Heart left ventricle (tissue), 13 donors: ENCODE measurements around the gene CUZD1.

Experiments used
- CTCF ChIP-seq, 12 donors: fragments of 200-600 bp; sonication (generic) in 4 of 12; IDR thresholded peaks; one replicate each; pipeline versions ENCODE4 v1.5.0 to v1.8.0; 2018 to 2022; ENCODE audit warnings: antibody characterized with exemption in 12 of 12, mild to moderate bottlenecking in 5 of 12
- POLR2A ChIP-seq, 2 donors: fragments of 450-650 bp; IDR thresholded peaks; one replicate each; pipeline ENCODE4 v1.6.1; 2017; ENCODE audit warnings: antibody characterized with exemption in 2 of 2, mild to moderate bottlenecking in 2 of 2, moderate library complexity in 2 of 2
- donor health status: ischemic (EF 13 %, LVEDD 7.1; RV severe dilation, severe dysfunction).
- donor health status: DM: no; HTN: yes; CAD: no.
- donor health status: DM: no; HTN: no; CAD: no.
- donor health status: ischemic (EF 25% LVEDD 6.9; RV normal size, moderate dysfunction).
- donor health status: ischemic (EF 25% LVEDD 5.7; RV mildly dilated, moderate dysfunction).
- donor health status: ischemic (EF 35%, LVEDD 5.7; RV mildly dilated, moderate dysfunction).
- donor health status: nonischemic (EF 11% LVEDD 7.7; RV severe dilation, severe dysfunction).
- donor health status: DM: yes; HTN: yes; CAD: no.
- donor health status: PGD.
- donor health status: ischemic (EF 29% LVEDD 5.4; RV normal size, mild dysfunction).
- donor health status: nonischemic (EF 23%, LVEDD 6.1; RV moderate dilation, normal function).

DNA sequence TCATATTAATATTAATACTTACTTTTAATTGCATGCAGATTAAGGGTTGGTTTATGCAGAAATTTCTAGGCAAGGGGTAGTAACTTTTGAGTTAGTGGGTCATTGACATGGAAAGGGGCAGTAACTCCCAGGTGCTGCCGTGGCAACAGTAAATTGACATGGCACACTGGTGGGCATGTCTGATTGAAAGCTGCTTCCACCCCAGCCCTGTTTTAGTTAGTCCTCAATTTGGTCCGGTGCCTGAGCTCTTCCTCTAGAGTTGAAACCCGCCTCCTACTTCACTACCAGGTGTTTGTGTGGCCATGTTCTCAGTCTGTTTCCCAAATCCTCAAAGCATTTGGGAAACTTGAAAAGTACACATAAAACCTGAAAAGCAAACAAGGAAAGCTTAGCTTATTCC, 18.4 kb downstream of the CUZD1 start:
- TF ChIP-seq CTCF (IDR thresholded peaks at IDR 0.05) (no peak), POLR2A (IDR thresholded peaks at IDR 0.05) (no peak)
